MCF 10A (cell line): Measurements from ENCODE around the gene OLFM2. TPM values are rescaled to one million over a fixed set of nuclear protein-coding genes. Genes with fewer than 3 reads are reported as not detected.

Experiments used
- BruUV-seq: library from RNA; stranded (reverse); fragments of 400-500 nt; replicated peaks from 2 replicates; lab custom pipeline; 2021; lab: Mats Ljungman, UMichigan
- CTCF ChIA-PET: fragments of 300-600 bp; sonication (Branson Sonifier 250); formaldehyde crosslinking; extraction: SDS; loops from one replicate; lab custom pipeline; 2021; ENCODE audit warnings: antibody characterized with exemption, inconsistent platforms; lab: Yijun Ruan, JAX
- POLR2A ChIA-PET: fragments of 300-600, 350-650 bp; sonication (Branson Sonifier 250); formaldehyde crosslinking; extraction: SDS; loops from one replicate; lab custom pipeline; 2020; ENCODE audit warnings: antibody characterized with exemption, inconsistent platforms; lab: Yijun Ruan, JAX
- DNase-seq: peaks from one replicate; pipeline ENCODE4 v3.0.0-alpha.2; 2018; ENCODE audit not compliant: unreplicated experiment
- H3K27ac Mint-ChIP-seq: one replicate; pipeline ENCODE4 v1.8.0; 2022; ENCODE audit warnings: mild to moderate bottlenecking, low read depth, mixed read lengths; ENCODE audit not compliant: unreplicated experiment
- H3K27me3 Mint-ChIP-seq: one replicate; pipeline ENCODE4 v1.8.0; 2022; ENCODE audit warnings: mixed read lengths; ENCODE audit not compliant: insufficient read depth, unreplicated experiment
- H3K36me3 Mint-ChIP-seq: one replicate; pipeline ENCODE4 v1.8.0; 2022; ENCODE audit warnings: mild to moderate bottlenecking, moderate library complexity, mixed read lengths; ENCODE audit not compliant: insufficient read depth, unreplicated experiment
- H3K4me1 Mint-ChIP-seq: one replicate; pipeline ENCODE4 v1.8.0; 2022; ENCODE audit warnings: mixed read lengths; ENCODE audit not compliant: insufficient read depth, unreplicated experiment
- H3K4me3 Mint-ChIP-seq: one replicate; pipeline ENCODE4 v1.8.0; 2022; ENCODE audit warnings: mild to moderate bottlenecking, moderate library complexity, mixed read lengths; ENCODE audit not compliant: unreplicated experiment
- H3K9me3 Mint-ChIP-seq: one replicate; pipeline ENCODE4 v1.8.0; 2022; ENCODE audit warnings: mixed read lengths; ENCODE audit not compliant: unreplicated experiment
- CTCF ChIP-seq: fragments of 200-600 bp; IDR thresholded peaks from one replicate; pipeline ENCODE4 v1.8.0; 2022; ENCODE audit warnings: antibody characterized with exemption, mild to moderate bottlenecking; ENCODE audit not compliant: unreplicated experiment
- intact Hi-C: fragments of 100-400 bp; cut with micrococcal nuclease; formaldehyde crosslinking; loops from 2 replicates; pipeline ENCODE4 v1.14.1; 2022
- total RNA-seq: library from RNA; stranded (reverse); gene quantifications from 2 replicates; pipeline ENCODE4 v1.2.3, GENCODE V29; 2022

Gene OLFM2
- total RNA-seq, 1 experiment from 2014 or later, result not detected

GRCh38 chr19:9842834-9843625, 93.3 kb downstream of the OLFM2 start:
- H3K4me3 Mint-ChIP-seq, result no peak overlapping the region
- peaks cover 14% of the 10 kb centered on the region for H3K4me1 Mint-ChIP-seq
- CTCF ChIA-PET, result interaction anchor here (0.6 kb wide), 1 partner anchor 730 kb away, joined by 4 read pairs; no protein-coding TSS in a partner anchor
- no peak for DNase-seq
- intact Hi-C loops, result no loop called here
- POLR2A ChIA-PET, result no interaction called here
- peaks cover 65% of the 10 kb centered on the region for H3K36me3 Mint-ChIP-seq
- TF ChIP-seq CTCF, result no peak
- no peak overlapping the region for H3K27ac Mint-ChIP-seq
- H3K27me3 Mint-ChIP-seq, result no peaks in the 10 kb centered on the region
- BruUV-seq, result no TSS peak
- no peaks in the 10 kb centered on the region for H3K9me3 Mint-ChIP-seq

GRCh38 chr19:9839415-9839814, 96.9 kb downstream of the OLFM2 start:
- H3K27ac Mint-ChIP-seq, result no peak overlapping the region
- peaks cover 55% of the 10 kb centered on the region for H3K36me3 Mint-ChIP-seq
- BruUV-seq, result no TSS peak
- ChIA-PET POLR2A (interaction anchor here (1.4 to 2.2 kb wide), 2 partner anchors 11 to 13 kb away, joined by 3 to 11 read pairs; partner anchors contain the start of gene UBL5), CTCF (interaction anchor here (1.7 kb wide), 1 partner anchor 33 kb away, joined by 5 read pairs; no protein-coding TSS in a partner anchor)
- peaks cover 7% of the 10 kb centered on the region for H3K4me1 Mint-ChIP-seq
- intact Hi-C loops, result no loop called here
- H3K9me3 Mint-ChIP-seq, result no peaks in the 10 kb centered on the region
- no peak for TF ChIP-seq CTCF
- no peak for DNase-seq
- no peak overlapping the region for H3K4me3 Mint-ChIP-seq
- H3K27me3 Mint-ChIP-seq, result no peaks in the 10 kb centered on the region

- BruUV-seq, result no TSS peak
- H3K4me1 Mint-ChIP-seq, result peaks cover 7% of the 10 kb centered on the region
- H3K36me3 Mint-ChIP-seq, result peaks cover 44% of the 10 kb centered on the region
- POLR2A ChIA-PET, result interaction anchor here (2.3 kb wide), 1 partner anchor 11 kb away, joined by 15 read pairs; the partner anchor contains the start of gene UBL5
- TF ChIP-seq CTCF, result no peak
- DNase-seq, result no peak
- intact Hi-C loops, result no loop called here
- no peaks in the 10 kb centered on the region for H3K27me3 Mint-ChIP-seq
- no peaks in the 10 kb centered on the region for H3K9me3 Mint-ChIP-seq
- no peak overlapping the region for H3K27ac Mint-ChIP-seq
- CTCF ChIA-PET, result interaction anchor here (0.5 to 1.7 kb wide), 4 partner anchors 9 to 189 kb away, joined by 3 to 5 read pairs (median 3); no protein-coding TSS in a partner anchor
- H3K4me3 Mint-ChIP-seq, result no peak overlapping the region
Measured at GRCh38 chr19:9838324-9838723, 98.0 kb downstream of the OLFM2 start.

- no peak for DNase-seq
- CTCF ChIA-PET, result interaction anchor here (0.6 to 1.1 kb wide), 3 partner anchors 8 to 192 kb away, joined by 3 to 4 read pairs (median 3); partner anchors contain the start of gene UBL5
- no peaks in the 10 kb centered on the region for H3K27me3 Mint-ChIP-seq
- no peaks in the 10 kb centered on the region for H3K9me3 Mint-ChIP-seq
- peak overlapping the region; percentile 79 for H3K4me3 Mint-ChIP-seq
- H3K27ac Mint-ChIP-seq, result peak overlapping the region; percentile 66
- H3K4me1 Mint-ChIP-seq, result peaks cover 7% of the 10 kb centered on the region
- POLR2A ChIA-PET, result interaction anchor here (2.3 kb wide), 1 partner anchor 8 kb away, joined by 15 read pairs; the partner anchor contains the start of gene UBL5
- no TSS peak for BruUV-seq
- intact Hi-C loops, result no loop called here
- peaks cover 30% of the 10 kb centered on the region for H3K36me3 Mint-ChIP-seq
- no peak for TF ChIP-seq CTCF
Measured at GRCh38 chr19:9836021-9836420, 100.3 kb downstream of the OLFM2 start.
